DOHH2 (cell line): Measurements from ENCODE around the gene SLC26A2.

Experiments used
- H3F3A ChIP-seq: fragments of 200-600 bp; sonication (generic), shearing (Covaris generic); 2 replicates; pipeline ENCODE4 v1.6.0; 2016; ENCODE audit warnings: antibody characterized with exemption, mild to moderate bottlenecking; ENCODE audit not compliant: control insufficient read depth, insufficient read depth
- H3K27ac ChIP-seq: fragments of 200-600 bp; sonication (generic); 2 replicates; pipeline ENCODE4 v1.5.1; 2014; ENCODE audit warnings: low read depth, mild to moderate bottlenecking, low read length, moderate library complexity
- H3K27me3 ChIP-seq: fragments of 200-600 bp; sonication (generic); 2 replicates; pipeline ENCODE4 v1.6.1; 2014; ENCODE audit warnings: mild to moderate bottlenecking, low read length, mixed read lengths; ENCODE audit not compliant: control insufficient read depth
- H3K36me3 ChIP-seq: fragments of 200-600 bp; sonication (generic); 2 replicates; pipeline ENCODE4 v1.6.1; 2014; ENCODE audit warnings: mild to moderate bottlenecking, low read length, moderate library complexity, mixed read lengths; ENCODE audit not compliant: control insufficient read depth
- H3K4me1 ChIP-seq: fragments of 200-600 bp; sonication (generic); 2 replicates; pipeline ENCODE4 v1.6.1; 2014; ENCODE audit warnings: mild to moderate bottlenecking, low read length, mixed read lengths; ENCODE audit not compliant: control insufficient read depth
- H3K4me2 ChIP-seq: fragments of 200-600 bp; sonication (generic); 2 replicates; pipeline ENCODE4 v1.6.0; 2014; ENCODE audit warnings: mild to moderate bottlenecking, low read length, moderate library complexity
- H3K4me3 ChIP-seq: fragments of 200-600 bp; sonication (generic); 2 replicates; pipeline ENCODE4 v1.5.1; 2014; ENCODE audit warnings: mild to moderate bottlenecking, low read length, mixed read lengths
- H3K79me2 ChIP-seq: fragments of 200-600 bp; sonication (generic); 2 replicates; pipeline ENCODE4 v1.6.1; 2014; ENCODE audit warnings: mild to moderate bottlenecking, low read length, mixed read lengths; ENCODE audit not compliant: control insufficient read depth
- H3K9me2 ChIP-seq: fragments of 200-600 bp; sonication (generic); replicated peaks from 2 replicates; pipeline ENCODE4 v1.6.1; 2014; ENCODE audit warnings: mild to moderate bottlenecking, low read length, mixed read lengths; ENCODE audit not compliant: control insufficient read depth
- H3K9me3 ChIP-seq: fragments of 200-600 bp; sonication (generic); 2 replicates; pipeline ENCODE4 v1.6.1; 2014; ENCODE audit warnings: antibody characterized with exemption, low read length, mixed read lengths; ENCODE audit not compliant: control insufficient read depth, insufficient read depth
- H4K20me1 ChIP-seq: fragments of 200-600 bp; sonication (generic); 2 replicates; pipeline ENCODE4 v1.6.0; 2014; ENCODE audit warnings: low read depth, mild to moderate bottlenecking, antibody characterized with exemption, low read length, moderate library complexity; ENCODE audit not compliant: control insufficient read depth, insufficient read depth
- EZH2phosphoT487 ChIP-seq: fragments of 200-600 bp; sonication (generic); IDR thresholded peaks from 2 replicates; pipeline ENCODE4 v1.6.1; 2017; ENCODE audit warnings: borderline replicate concordance, mild to moderate bottlenecking, antibody characterized with exemption, low read length, moderate library complexity, mixed read lengths
- TF ChIP-seq, protein P1 (sequence below): fragments of 200-600 bp; sonication (generic); IDR thresholded peaks from one replicate; pipeline ENCODE4 v1.5.1; 2014; ENCODE audit warnings: antibody characterized with exemption, mild to moderate bottlenecking, low read depth, low read length; ENCODE audit not compliant: poor library complexity, severe bottlenecking

SLC26A2 gene

DNA sequence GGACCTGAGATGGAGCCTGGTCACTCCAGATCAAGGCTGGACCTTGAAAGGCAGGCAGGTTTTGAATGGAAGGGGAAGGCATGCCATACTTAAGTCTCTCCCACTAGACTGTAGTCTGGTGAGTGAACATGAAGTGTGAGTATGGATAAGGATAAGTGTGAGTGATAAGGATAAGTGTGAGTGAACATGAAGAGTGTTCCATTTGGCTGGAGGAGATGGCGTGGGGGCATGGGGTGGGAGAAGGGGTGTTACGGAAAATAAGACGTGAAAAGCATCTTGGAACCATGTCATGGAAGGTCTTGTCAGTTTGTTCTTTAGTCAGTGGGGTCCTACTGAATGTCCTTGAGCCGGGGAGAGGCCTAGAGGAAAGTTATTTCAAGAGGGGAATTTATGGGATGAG lies 72.8 kb downstream of the SLC26A2 start:
- Histone ChIP-seq H3K4me2 (no peak overlapping the region), H3K4me1 (peaks cover 9% of the 10 kb centered on the region), H3K27me3 (no peaks in the 10 kb centered on the region), H3K4me3 (no peak overlapping the region), H3K9me2 (no peaks in the 10 kb centered on the region), H3K27ac (no peak overlapping the region), H3K36me3 (peaks cover 95% of the 10 kb centered on the region), H4K20me1 (no peaks in the 10 kb centered on the region), H3K79me2 (no peaks in the 10 kb centered on the region; the same call in 1 of the 2 replicates), H3F3A (no peaks in the 10 kb centered on the region), H3K9me3 (no peaks in the 10 kb centered on the region)
- no peak for TF ChIP-seq EZH2phosphoT487
- TF ChIP-seq, protein P1, sequence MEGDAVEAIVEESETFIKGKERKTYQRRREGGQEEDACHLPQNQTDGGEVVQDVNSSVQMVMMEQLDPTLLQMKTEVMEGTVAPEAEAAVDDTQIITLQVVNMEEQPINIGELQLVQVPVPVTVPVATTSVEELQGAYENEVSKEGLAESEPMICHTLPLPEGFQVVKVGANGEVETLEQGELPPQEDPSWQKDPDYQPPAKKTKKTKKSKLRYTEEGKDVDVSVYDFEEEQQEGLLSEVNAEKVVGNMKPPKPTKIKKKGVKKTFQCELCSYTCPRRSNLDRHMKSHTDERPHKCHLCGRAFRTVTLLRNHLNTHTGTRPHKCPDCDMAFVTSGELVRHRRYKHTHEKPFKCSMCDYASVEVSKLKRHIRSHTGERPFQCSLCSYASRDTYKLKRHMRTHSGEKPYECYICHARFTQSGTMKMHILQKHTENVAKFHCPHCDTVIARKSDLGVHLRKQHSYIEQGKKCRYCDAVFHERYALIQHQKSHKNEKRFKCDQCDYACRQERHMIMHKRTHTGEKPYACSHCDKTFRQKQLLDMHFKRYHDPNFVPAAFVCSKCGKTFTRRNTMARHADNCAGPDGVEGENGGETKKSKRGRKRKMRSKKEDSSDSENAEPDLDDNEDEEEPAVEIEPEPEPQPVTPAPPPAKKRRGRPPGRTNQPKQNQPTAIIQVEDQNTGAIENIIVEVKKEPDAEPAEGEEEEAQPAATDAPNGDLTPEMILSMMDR = no peak

DNA sequence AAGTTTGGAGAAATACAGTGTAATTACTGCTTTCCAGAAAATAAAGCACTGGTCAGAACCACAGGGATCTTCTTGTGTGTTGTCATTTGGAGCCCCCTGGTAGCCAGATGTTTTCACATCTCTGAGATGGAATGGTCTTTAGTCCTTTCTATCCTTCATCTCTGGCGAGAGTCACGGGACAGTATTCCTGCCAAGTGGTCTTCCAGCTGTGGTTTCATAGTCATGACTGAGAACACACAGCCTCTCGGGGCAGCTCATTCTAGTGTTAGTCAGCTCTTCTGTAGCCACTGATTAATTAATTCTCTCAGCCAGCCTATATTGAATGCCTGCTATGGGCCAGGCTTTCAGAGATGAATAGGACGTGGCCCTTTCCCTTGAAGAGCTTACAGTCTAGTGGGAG lies 74.1 kb downstream of the SLC26A2 start:
- H3K36me3 ChIP-seq = peaks cover 95% of the 10 kb centered on the region

DNA sequence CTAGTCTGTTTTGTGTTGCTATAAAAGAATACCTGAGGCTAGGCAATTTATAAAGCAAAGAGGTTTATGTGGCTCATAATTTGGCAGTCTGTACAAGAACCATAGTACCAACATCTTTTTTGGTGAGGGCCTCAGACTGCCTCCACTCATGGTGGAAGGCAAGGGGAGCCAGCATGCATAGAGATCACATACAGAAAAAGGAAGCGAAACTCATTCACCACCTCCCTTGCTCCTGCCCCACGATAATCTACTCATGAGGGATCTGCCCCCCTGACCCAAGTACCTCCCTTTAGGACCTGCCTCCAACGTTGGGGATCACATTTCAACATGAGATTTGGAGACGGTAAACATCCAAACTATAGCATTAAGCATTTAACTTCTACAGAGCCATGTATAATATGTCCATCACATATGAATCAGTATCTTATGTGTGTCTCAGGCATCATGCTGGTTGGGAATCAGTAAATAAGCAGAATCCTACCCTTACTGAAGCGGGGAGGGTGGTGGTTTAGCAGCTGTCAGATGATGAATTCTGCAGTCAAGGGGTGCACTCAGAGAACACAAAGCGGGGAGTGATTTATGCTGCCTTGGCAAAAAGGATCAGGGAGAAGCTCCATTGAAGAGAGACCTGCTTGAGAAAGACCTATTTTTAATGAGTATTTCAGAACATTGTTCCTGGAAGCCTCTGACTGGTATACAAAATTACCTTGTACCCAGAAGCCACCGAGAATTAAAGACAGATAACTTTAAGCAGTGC lies 74.8 kb downstream of the SLC26A2 start:
- no peak overlapping the region for H3K27ac ChIP-seq
- H3K36me3 ChIP-seq = peaks cover 96% of the 10 kb centered on the region

More for the DNA sequence above, 74.1 kb downstream of the SLC26A2 start:
- Histone ChIP-seq H3K4me1 (peaks cover 9% of the 10 kb centered on the region), H3K79me2 (no peaks in the 10 kb centered on the region; the same call in 1 of the 2 replicates), H3K4me2 (no peak overlapping the region), H3K27me3 (no peaks in the 10 kb centered on the region), H3F3A (no peaks in the 10 kb centered on the region), H3K9me3 (no peaks in the 10 kb centered on the region), H3K27ac (no peak overlapping the region), H3K4me3 (no peak overlapping the region), H4K20me1 (no peaks in the 10 kb centered on the region), H3K9me2 (no peaks in the 10 kb centered on the region)
- no peak for TF ChIP-seq EZH2phosphoT487
- TF ChIP-seq, protein P1 = no peak

More for the DNA sequence above, 74.8 kb downstream of the SLC26A2 start:
- Histone ChIP-seq H3K4me1 (peaks cover 9% of the 10 kb centered on the region), H3K4me2 (no peak overlapping the region), H3K9me3 (no peaks in the 10 kb centered on the region), H3K27me3 (no peaks in the 10 kb centered on the region), H4K20me1 (no peaks in the 10 kb centered on the region), H3K9me2 (no peaks in the 10 kb centered on the region), H3K79me2 (no peaks in the 10 kb centered on the region; the same call in 1 of the 2 replicates), H3F3A (no peaks in the 10 kb centered on the region), H3K4me3 (no peak overlapping the region)
- no peak for TF ChIP-seq EZH2phosphoT487
- TF ChIP-seq, protein P1 = no peak
